ENCODE results near the gene NLRX1. TPM values are rescaled to one million over a fixed set of nuclear protein-coding genes. Genes with fewer than 3 reads are reported as not detected.
"Not testable (repeated sequence)": the region's sequence is repeated elsewhere in the genome, so short reads cannot be mapped to it uniquely, and the experiment has no call there.

Gene NLRX1
- total and polyA plus RNA-seq, 2 experiments from 2014 or later = 16.1 to 36.8 TPM

DNA sequence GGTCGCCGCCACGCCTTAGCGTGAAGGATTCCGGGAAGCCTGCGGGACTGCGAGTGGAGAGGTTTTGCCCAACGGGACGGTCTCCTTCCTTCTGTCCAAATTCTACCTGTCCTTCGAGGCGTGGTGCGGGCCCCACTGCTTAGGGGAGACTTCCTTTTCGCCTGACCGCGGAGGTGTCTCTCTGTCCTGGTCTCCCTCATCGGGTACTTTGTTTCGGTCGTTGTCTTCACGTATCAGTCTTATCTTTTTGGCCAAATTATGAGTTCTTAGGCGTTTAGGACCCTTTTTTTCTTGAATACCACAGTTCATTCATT is 46.8 kb upstream of the NLRX1 start:
- TF ChIP-seq, protein P1, sequence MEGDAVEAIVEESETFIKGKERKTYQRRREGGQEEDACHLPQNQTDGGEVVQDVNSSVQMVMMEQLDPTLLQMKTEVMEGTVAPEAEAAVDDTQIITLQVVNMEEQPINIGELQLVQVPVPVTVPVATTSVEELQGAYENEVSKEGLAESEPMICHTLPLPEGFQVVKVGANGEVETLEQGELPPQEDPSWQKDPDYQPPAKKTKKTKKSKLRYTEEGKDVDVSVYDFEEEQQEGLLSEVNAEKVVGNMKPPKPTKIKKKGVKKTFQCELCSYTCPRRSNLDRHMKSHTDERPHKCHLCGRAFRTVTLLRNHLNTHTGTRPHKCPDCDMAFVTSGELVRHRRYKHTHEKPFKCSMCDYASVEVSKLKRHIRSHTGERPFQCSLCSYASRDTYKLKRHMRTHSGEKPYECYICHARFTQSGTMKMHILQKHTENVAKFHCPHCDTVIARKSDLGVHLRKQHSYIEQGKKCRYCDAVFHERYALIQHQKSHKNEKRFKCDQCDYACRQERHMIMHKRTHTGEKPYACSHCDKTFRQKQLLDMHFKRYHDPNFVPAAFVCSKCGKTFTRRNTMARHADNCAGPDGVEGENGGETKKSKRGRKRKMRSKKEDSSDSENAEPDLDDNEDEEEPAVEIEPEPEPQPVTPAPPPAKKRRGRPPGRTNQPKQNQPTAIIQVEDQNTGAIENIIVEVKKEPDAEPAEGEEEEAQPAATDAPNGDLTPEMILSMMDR (IDR thresholded peaks at IDR 0.05; ENCODE audit: low read depth, low read length) = no peak
- peaks cover 2% of the 10 kb centered on the region for H3K36me3 ChIP-seq
- H3K4me1 ChIP-seq (ENCODE audit: low read depth) = peaks cover 10% of the 10 kb centered on the region
- H3K4me3 ChIP-seq = peak overlapping the region; percentile 69
- H3K9me3 ChIP-seq (ENCODE audit: low read depth) = no peaks in the 10 kb centered on the region
- DNase-seq (ENCODE audit: low read depth in 1 of 2, low spot score in 1 of 2) = no peak
- H3K27me3 ChIP-seq = no peaks in the 10 kb centered on the region
- H3K27ac ChIP-seq = peak overlapping the region; percentile 76

GRCh38 chr11:119125821-119126220 is 42.7 kb upstream of the NLRX1 start:
- no peak for DNase-seq (ENCODE audit: low read depth in 1 of 2, low spot score in 1 of 2)
- Histone ChIP-seq H3K36me3 (peaks cover 9% of the 10 kb centered on the region), H3K27ac (no peak overlapping the region), H3K9me3 (ENCODE audit: low read depth) (no peaks in the 10 kb centered on the region), H3K27me3 (no peaks in the 10 kb centered on the region), H3K4me1 (ENCODE audit: low read depth) (peaks cover 4% of the 10 kb centered on the region), H3K4me3 (no peak overlapping the region)
- TF ChIP-seq, protein P1 (IDR thresholded peaks at IDR 0.05; ENCODE audit: low read depth, low read length) = no peak

- Histone ChIP-seq H3K4me3 (no peak overlapping the region), H3K4me1 (ENCODE audit: low read depth) (peaks cover 3% of the 10 kb centered on the region), H3K27ac (peak overlapping the region; percentile 55), H3K27me3 (no peaks in the 10 kb centered on the region), H3K9me3 (ENCODE audit: low read depth) (no peaks in the 10 kb centered on the region), H3K36me3 (peaks cover 18% of the 10 kb centered on the region)
- DNase-seq (ENCODE audit: low read depth in 1 of 2, low spot score in 1 of 2) = no peak
- TF ChIP-seq, protein P1 (IDR thresholded peaks at IDR 0.05; ENCODE audit: low read depth, low read length) = no peak
Measured at GRCh38 chr11:119126675-119127268, 41.8 kb upstream of the NLRX1 start.

DNA sequence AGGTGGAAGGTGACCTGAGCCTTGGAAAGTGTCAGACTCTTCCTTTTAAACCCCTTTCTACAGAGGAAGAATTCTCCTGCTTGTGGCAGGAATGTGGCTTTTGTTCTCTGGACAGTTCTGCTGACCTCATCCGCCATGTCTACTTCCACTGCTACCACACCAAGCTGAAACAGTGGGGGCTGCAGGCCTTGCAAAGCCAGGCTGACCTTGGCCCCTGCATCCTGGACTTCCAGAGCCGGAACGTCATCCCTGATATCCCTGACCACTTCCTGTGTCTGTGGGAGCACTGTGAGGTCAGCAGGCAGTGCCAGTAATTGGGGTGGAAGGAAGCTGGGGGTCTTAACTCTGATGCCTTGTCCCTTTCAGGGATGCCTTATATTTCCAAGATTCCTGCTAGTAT is 37.9 kb upstream of the NLRX1 start:
- no peaks in the 10 kb centered on the region for H3K4me1 ChIP-seq (ENCODE audit: low read depth)
- no peak overlapping the region for H3K4me3 ChIP-seq
- TF ChIP-seq, protein P1 (IDR thresholded peaks at IDR 0.05; ENCODE audit: low read depth, low read length) = no peak
- peak in 1 of 2 donors; percentile 81 for DNase-seq (ENCODE audit: low read depth in 1 of 2, low spot score in 1 of 2)
- no peak overlapping the region for H3K27ac ChIP-seq
- no peaks in the 10 kb centered on the region for H3K9me3 ChIP-seq (ENCODE audit: low read depth)
- H3K27me3 ChIP-seq = no peaks in the 10 kb centered on the region
- H3K36me3 ChIP-seq = peaks cover 38% of the 10 kb centered on the region

DNA sequence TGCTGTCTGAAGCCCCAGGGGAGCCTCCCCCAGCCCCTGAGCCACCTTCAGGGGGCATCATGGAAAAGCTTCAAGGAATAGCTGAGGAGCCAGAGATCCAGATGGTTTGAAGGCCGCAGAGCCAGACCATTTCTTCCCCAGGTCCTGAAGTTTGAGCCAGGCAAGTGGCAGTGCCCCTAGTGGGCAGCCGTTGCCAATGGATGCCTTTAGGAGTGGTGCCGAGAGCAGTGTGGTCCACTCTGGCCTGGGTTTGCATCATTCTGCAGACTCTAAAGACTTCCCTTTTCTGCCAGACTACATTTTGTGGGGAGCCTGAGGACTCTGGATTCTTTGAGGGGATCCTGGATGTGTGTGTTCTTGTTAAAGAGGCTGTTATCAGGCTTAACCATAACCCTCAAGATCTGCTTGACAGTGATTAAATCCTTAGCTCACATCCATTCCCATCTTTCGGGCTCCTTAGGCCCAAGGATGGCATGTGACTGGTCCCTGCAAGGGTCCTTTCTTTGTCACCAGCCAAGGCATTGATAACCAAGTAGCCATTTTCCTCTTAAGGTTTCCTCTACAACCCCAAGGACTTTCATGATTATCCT is 34.0 kb upstream of the NLRX1 start:
- Histone ChIP-seq H3K4me3 (no peak overlapping the region), H3K36me3 (peaks cover 36% of the 10 kb centered on the region), H3K9me3 (ENCODE audit: low read depth) (no peaks in the 10 kb centered on the region), H3K4me1 (ENCODE audit: low read depth) (no peaks in the 10 kb centered on the region), H3K27ac (no peak overlapping the region), H3K27me3 (no peaks in the 10 kb centered on the region)
- TF ChIP-seq, protein P1 (IDR thresholded peaks at IDR 0.05; ENCODE audit: low read depth, low read length) = peak; percentile 51
- DNase-seq (ENCODE audit: low read depth in 1 of 2, low spot score in 1 of 2) = no peak

- H3K4me1 ChIP-seq (ENCODE audit: low read depth); H3K27me3 ChIP-seq; H3K4me3 ChIP-seq; H3K27ac ChIP-seq; DNase-seq (ENCODE audit: low read depth in 1 of 2, low spot score in 1 of 2); H3K36me3 ChIP-seq; H3K9me3 ChIP-seq (ENCODE audit: low read depth): not testable (repeated sequence)
Measured at GRCh38 chr11:119139276-119139675, 29.2 kb upstream of the NLRX1 start.
